NT2/D1 (cell line): ENCODE measurements around the gene ZAP70.

Experiments used
- YY1 ChIP-seq: IDR thresholded peaks from 2 replicates; pipeline ENCODE4 v1.6.1; 2011; ENCODE audit not compliant: insufficient read length, insufficient read depth
- ZNF274 ChIP-seq: IDR thresholded peaks from 2 replicates; pipeline ENCODE4 v1.6.1; 2011; ENCODE audit warnings: mild to moderate bottlenecking, low read depth, low read length

DNA sequence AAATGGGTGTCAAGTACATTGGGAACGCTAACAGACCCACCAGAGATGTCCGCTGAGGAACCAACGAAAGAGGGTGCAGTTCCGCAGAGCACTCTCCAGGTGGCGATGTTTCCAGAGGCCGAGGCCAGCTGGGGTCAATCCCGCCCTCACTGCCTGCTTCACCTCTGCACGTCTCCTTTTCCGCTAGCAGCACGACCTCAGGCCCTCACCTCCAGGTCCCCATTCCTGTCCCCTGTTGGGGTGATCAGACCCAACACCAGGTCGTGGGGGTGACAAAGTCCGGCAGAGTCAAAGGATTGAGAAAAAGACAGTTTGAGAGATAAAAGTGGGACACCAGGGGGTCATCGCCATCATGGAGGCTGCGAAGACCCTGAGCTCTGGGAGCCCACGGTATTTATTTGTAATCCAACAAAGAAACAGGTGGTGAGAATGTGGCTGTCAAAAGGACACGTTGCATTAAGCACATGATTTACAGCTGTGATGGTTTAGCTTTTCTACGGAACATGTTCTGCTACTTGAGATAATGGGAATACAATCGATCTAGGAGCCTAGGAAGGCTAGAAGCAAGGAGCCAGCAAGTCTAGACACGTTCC lies 27.3 kb downstream of the ZAP70 start:
- TF ChIP-seq YY1 (no peak), ZNF274 (no peak)
